D721Med (cell line): Measurements from ENCODE around the gene SMARCC2.

Experiments used
- DNase-seq: peaks from one replicate; pipeline ENCODE4 v3.0.0; 2011; ENCODE audit warnings: low spot score; ENCODE audit not compliant: insufficient read length
- FAIRE-seq: peaks from 2 replicates; lab custom pipeline; 2011; peaks lifted over from hg19 to GRCh38; lab: Jason Lieb, UNC
- TF ChIP-seq, protein P1 (sequence below): IDR thresholded peaks from 2 replicates; pipeline ENCODE4 v1.5.1; 2012; ENCODE audit warnings: mild to moderate bottlenecking, control low read depth; ENCODE audit not compliant: insufficient read depth; ENCODE audit errors: missing control alignments

The SMARCC2 gene

DNA sequence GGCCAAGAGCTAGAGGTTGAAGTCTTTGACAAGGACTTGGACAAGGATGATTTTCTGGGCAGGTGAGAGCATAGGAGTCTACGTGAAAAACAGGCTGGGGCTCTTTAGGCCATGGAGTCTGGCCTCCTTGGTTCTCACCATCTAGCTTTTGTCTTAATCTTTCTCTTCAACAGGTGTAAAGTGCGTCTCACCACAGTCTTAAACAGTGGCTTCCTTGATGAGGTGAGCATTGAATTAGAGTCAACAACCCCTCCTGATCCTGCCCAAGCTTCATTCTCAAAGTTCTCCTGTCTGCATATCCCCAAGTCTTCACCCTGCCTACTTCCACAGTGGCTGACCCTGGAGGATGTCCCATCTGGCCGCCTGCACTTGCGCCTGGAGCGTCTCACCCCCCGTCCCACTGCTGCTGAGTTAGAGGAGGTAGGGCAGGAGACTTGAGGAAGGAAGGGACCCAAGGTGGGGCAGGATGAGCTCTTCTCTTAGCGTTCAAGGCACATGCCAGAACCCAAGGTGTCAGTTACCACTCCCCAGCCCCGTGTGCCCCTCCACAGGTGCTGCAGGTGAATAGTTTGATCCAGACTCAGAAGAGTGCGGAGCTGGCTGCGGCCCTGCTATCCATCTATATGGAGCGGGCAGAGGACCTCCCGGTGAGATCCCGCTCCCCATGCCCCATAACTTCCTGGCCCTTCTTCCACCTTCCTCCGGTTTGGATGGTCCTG lies 51.3 kb downstream of the SMARCC2 start:
- DNase-seq (no peak), FAIRE-seq (no peak)
- TF ChIP-seq, protein P1, sequence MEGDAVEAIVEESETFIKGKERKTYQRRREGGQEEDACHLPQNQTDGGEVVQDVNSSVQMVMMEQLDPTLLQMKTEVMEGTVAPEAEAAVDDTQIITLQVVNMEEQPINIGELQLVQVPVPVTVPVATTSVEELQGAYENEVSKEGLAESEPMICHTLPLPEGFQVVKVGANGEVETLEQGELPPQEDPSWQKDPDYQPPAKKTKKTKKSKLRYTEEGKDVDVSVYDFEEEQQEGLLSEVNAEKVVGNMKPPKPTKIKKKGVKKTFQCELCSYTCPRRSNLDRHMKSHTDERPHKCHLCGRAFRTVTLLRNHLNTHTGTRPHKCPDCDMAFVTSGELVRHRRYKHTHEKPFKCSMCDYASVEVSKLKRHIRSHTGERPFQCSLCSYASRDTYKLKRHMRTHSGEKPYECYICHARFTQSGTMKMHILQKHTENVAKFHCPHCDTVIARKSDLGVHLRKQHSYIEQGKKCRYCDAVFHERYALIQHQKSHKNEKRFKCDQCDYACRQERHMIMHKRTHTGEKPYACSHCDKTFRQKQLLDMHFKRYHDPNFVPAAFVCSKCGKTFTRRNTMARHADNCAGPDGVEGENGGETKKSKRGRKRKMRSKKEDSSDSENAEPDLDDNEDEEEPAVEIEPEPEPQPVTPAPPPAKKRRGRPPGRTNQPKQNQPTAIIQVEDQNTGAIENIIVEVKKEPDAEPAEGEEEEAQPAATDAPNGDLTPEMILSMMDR: no peak

DNA sequence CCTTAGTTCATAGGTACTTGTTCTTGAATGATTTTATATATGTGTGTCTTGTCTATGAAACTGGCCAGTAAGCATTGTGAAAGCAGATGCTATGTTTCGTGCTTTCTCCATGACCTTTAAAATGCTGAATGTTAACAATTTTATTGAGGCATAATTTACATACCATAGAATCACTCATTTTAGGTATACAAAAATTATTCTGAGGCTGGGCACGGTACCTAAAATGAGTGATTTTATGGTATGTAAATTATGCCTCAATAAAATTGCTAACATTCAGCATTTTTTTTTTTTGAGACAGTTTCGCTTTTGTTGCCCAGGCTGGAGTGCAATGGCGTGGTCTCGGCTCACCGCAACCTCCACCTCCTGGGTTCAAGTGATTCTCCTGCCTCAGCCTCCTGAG lies 54.4 kb downstream of the SMARCC2 start:
- FAIRE-seq: no peak
- no peak for DNase-seq
- TF ChIP-seq, protein P1: no peak

DNA sequence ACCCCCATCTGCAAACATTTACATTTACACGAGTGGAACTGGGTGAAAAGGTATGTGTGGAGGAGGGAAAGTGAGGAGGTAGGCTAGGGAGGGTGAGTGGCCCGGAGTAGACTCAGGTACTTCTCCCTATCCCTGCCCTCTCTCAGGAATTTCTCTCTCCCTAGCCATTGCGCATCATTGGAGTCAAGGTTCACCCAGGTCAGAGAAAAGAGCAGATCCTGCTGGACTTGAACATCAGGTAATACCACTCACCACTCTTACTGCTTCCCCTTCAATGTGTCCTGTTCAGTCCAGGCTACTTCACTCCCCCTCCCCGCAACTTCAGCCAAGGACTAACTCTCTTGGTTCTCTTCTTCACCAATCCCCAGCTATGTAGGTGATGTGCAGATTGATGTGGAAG lies 58.4 kb downstream of the SMARCC2 start:
- TF ChIP-seq, protein P1: no peak
- DNase-seq (no peak), FAIRE-seq (no peak)

DNA sequence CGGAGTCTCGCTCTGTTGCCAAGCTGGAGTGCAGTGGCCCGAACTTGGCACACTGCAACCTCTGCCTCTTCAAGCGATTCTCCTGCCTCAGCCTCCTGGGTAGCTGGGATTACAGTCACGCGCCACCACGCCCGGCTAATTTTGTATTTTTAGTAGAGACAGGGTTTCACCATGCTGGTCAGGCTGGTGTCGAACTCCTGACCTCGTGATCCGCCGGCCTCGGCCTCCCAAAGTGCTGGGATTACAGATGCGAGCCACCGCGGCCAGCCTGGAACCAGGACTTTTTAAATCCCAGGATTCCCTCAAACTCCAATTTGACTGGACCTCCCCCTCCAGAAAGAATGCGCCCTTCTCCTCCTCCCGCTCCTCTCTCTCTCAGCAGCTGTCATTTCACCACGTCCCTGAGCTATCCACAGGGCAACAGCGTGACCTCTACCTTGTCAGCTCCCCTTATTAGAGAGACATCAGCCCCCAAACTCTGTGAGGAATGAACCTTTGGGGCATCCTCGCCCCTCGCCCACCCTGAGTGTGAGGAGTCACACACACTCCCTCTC lies 59.3 kb downstream of the SMARCC2 start:
- no peak for DNase-seq

DNA sequence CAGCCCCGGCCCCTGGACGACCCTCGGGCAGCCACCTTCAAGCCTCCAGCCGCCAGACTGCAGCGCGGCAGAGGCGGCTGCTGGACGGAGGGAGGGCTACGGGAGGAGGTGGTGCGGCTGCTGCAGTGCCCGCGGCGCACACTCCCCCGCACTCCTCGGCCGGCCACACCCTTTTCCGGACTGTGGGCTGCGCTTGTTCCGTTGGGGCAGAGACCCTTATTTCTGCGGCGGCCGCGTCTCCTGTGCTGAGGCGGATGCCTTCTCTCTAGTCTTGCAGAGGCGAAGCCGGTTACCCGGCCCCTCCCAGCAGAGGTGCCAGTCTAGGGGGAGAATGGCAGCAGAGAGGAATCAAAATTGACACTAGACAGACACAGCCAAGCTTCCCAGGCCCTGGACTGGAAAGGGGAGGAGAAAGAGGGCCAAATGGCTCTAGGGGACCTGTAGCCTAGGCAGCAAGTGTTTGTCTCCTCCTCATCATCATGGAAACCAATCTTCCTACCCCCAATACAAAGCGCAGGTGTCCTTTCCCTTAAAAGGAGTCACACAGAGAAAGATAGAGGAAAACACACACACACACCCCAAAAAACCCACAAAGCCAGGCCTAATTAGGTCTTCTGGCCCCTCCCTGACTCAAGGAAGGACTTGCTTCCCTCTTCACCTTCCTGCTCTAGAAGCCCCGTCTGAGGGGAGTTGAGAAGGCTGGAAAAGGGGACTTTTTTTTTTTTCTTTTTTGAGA lies 59.9 kb downstream of the SMARCC2 start:
- DNase-seq (no peak), FAIRE-seq (no peak)
- TF ChIP-seq, protein P1: no peak

More for the DNA sequence above, 59.3 kb downstream of the SMARCC2 start:
- FAIRE-seq: no peak
- TF ChIP-seq, protein P1: no peak

DNA sequence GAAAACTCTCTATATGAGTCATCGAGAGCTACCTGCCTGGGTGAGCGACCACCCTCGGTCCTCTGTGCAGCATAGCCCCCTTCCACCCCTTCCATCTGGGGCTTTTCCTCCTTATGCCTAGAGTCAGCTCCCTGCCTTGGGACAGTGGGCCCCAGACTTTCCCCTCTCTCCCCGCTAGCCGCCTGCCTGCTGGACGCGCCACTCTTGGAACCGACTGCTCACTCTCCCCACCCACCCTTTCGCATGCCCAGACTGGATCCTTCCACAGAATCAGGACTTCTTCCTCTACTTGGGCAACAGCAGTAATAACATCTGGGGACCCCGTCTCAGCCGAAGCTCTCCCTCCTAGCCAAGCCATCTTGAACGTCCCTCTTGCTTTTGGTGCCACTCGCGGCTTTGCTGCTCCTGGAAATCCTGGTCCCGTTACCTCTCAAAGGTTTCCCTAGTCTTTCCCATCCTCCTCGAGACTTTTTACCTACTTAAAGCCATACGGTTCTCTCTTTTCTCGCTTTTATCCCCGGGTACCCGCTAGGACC lies 60.5 kb downstream of the SMARCC2 start:
- no peak for DNase-seq
- TF ChIP-seq, protein P1: no peak
- no peak for FAIRE-seq
